NCI-H1417 treated with DMSO at 0.1 percent for 48 hours (cell line): ENCODE results near the gene DUSP19.
"Not testable (repeated sequence)": the region's sequence is repeated elsewhere in the genome, so short reads cannot be mapped to it uniquely, and the experiment has no call there.

ENCODE experiments used
- DNase-seq: peaks from one replicate; lab custom pipeline; 2025; lab: John Stamatoyannopoulos, UW

The DUSP19 gene

GRCh38 chr2:183078464-183079138 is at the start of gene DUSP19:
Gene DUSP19, plus strand, starts transcription at chr2:183078747. Its CDS starts 187 bp downstream, at chr2:183078934.
- peak; percentile 90 for DNase-seq

- DNase-seq: no peak
Observed at GRCh38 chr2:183029219-183029618, 49.3 kb upstream of the DUSP19 start.

- DNase-seq: no peak
Observed at GRCh38 chr2:183031911-183032794, 46.4 kb upstream of the DUSP19 start.

GRCh38 chr2:183033951-183034350 is 44.6 kb upstream of the DUSP19 start:
- DNase-seq: no peak

GRCh38 chr2:183034806-183035205 is 43.7 kb upstream of the DUSP19 start:
- no peak for DNase-seq

- DNase-seq: no peak
Observed at GRCh38 chr2:183035298-183035953, 43.1 kb upstream of the DUSP19 start.

- no peak for DNase-seq
Observed at GRCh38 chr2:183035954-183036669, 42.4 kb upstream of the DUSP19 start.

GRCh38 chr2:183037074-183037552 is 41.4 kb upstream of the DUSP19 start:
- DNase-seq: no peak

GRCh38 chr2:183037553-183038340 is 40.8 kb upstream of the DUSP19 start:
- DNase-seq: no peak

- no peak for DNase-seq
Observed at GRCh38 chr2:183038341-183039300, 39.9 kb upstream of the DUSP19 start, which contains the start of gene NCKAP1. Gene NCKAP1, minus strand, starts transcription at chr2:183038457. Its CDS starts 358 bp downstream, at chr2:183038099.

- no peak for DNase-seq
Observed at GRCh38 chr2:183040604-183041003, 37.9 kb upstream of the DUSP19 start.

GRCh38 chr2:183043580-183043979 is 35.0 kb upstream of the DUSP19 start:
- DNase-seq: not testable (repeated sequence)

GRCh38 chr2:183047486-183048125 is 30.9 kb upstream of the DUSP19 start:
- not testable (repeated sequence) for DNase-seq

- DNase-seq: no peak
Observed at GRCh38 chr2:183049420-183049819, 29.1 kb upstream of the DUSP19 start.

GRCh38 chr2:183057333-183057985 is 21.1 kb upstream of the DUSP19 start:
- DNase-seq: no peak

- DNase-seq: no peak
Observed at GRCh38 chr2:183059561-183059960, 19.0 kb upstream of the DUSP19 start.

GRCh38 chr2:183060571-183061231 is 17.8 kb upstream of the DUSP19 start:
- no peak for DNase-seq

- DNase-seq: no peak
Observed at GRCh38 chr2:183063083-183063482, 15.5 kb upstream of the DUSP19 start.
